Activated T-helper 2 cell treated with anti-CD3 and anti-CD28 coated beads, Interferon-gamma antibody, Interleukin-2, Interleukin-4, amounts not matched to agents 10 μg/mL and 5 μg/mL and 100 μg/mL, durations not matched to agents 14 hours and 24 hours and 36 hours (primary cell): ENCODE data around the gene COBL. TPM values are rescaled to one million over a fixed set of nuclear protein-coding genes. Genes with fewer than 3 reads are reported as not detected.

Experiments used
- DNase-seq: peaks from one replicate; pipeline ENCODE4 v3.0.0; 2021; ENCODE audit warnings: low spot score
- H3K27ac Mint-ChIP-seq: one replicate; pipeline ENCODE4 v1.8.0; 2021; ENCODE audit warnings: mixed read lengths
- H3K27me3 Mint-ChIP-seq: one replicate; pipeline ENCODE4 v1.8.0; 2021; ENCODE audit warnings: low read depth, mixed read lengths
- H3K36me3 Mint-ChIP-seq: one replicate; pipeline ENCODE4 v1.8.0; 2021; ENCODE audit warnings: low read depth, mixed read lengths
- H3K4me1 Mint-ChIP-seq: one replicate; pipeline ENCODE4 v1.8.0; 2021; ENCODE audit warnings: low read depth, mixed read lengths
- H3K4me3 Mint-ChIP-seq: one replicate; pipeline ENCODE4 v1.8.0; 2021; ENCODE audit warnings: low read depth, mild to moderate bottlenecking, moderate library complexity, mixed read lengths
- H3K9me3 Mint-ChIP-seq: one replicate; pipeline ENCODE4 v1.8.0; 2021; ENCODE audit warnings: mixed read lengths
- intact Hi-C: fragments of 100-400 bp; cut with micrococcal nuclease; formaldehyde crosslinking; loops from one replicate; pipeline ENCODE4 v1.15.1; 2023
- total RNA-seq: library from RNA; stranded (reverse); gene quantifications from 2 replicates; pipeline ENCODE4 v1.2.3, GENCODE V29; 2022

Gene COBL
- total RNA-seq, 1 donor from 2014 or later = not detected

DNA sequence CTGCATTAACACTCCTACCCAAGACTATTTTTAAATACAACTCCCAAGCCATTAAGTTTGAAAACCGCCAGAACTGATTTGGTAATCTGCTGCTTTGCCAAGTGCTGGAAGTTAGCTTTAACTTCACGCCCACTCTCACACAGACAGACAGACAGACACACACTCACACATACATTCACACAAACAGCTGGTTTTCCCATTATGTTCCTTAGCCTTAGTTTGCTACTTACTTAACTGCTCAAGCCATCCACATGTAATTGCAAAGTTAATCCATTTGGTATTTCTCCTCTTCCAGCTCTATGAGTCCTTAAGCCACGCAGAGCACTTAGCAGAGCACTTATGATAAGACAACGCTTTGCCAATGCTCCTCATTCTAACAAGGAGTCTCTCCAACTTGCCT lies 8.3 kb downstream of the COBL start:
- Mint-ChIP-seq H3K27ac (no peak overlapping the region), H3K36me3 (no peaks in the 10 kb centered on the region), H3K9me3 (no peaks in the 10 kb centered on the region), H3K27me3 (peaks cover 6% of the 10 kb centered on the region), H3K4me1 (no peaks in the 10 kb centered on the region), H3K4me3 (no peak overlapping the region)
- intact Hi-C loops = no loop called here
- DNase-seq = no peak

DNA sequence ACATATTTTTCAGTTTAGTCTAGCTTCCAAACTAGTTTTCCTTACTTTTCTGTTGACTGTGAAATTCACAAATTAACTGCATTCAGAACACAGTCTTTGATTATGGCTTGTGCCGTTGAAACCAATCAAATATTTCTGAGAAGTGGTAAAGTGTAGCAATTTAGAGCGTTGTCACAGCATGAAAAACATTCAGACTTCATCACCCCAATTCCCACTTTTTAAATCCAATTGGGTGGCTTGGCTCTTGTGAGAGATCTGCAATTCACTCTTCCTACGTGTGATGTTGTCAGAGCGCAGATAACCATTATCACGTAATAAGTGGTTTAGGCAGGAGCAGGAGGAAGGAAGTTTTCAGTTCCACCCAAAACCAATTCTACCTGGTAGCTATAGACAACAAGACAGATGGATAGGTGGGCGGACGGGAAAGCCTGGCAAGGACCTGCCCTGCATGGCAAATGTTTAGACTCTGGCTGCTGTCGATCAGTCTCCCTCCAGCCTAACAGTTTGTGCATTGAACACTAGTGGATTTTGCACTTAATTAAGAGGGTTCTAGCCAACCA lies 8.9 kb downstream of the COBL start:
- intact Hi-C loops = no loop called here
- no peaks in the 10 kb centered on the region for H3K4me1 Mint-ChIP-seq
- no peak overlapping the region for H3K4me3 Mint-ChIP-seq
- no peaks in the 10 kb centered on the region for H3K9me3 Mint-ChIP-seq
- peaks cover 6% of the 10 kb centered on the region for H3K27me3 Mint-ChIP-seq
- no peak overlapping the region for H3K27ac Mint-ChIP-seq
- H3K36me3 Mint-ChIP-seq = no peaks in the 10 kb centered on the region
- DNase-seq = no peak

- no peak for DNase-seq
- no peak overlapping the region for H3K4me3 Mint-ChIP-seq
- peaks cover 4% of the 10 kb centered on the region for H3K27me3 Mint-ChIP-seq
- intact Hi-C loops = no loop called here
- H3K9me3 Mint-ChIP-seq = no peaks in the 10 kb centered on the region
- H3K27ac Mint-ChIP-seq = no peak overlapping the region
- H3K36me3 Mint-ChIP-seq = no peaks in the 10 kb centered on the region
- no peaks in the 10 kb centered on the region for H3K4me1 Mint-ChIP-seq
These were observed 9.8 kb downstream of the COBL start for GRCh38 chr7:51306761-51307160.

DNA sequence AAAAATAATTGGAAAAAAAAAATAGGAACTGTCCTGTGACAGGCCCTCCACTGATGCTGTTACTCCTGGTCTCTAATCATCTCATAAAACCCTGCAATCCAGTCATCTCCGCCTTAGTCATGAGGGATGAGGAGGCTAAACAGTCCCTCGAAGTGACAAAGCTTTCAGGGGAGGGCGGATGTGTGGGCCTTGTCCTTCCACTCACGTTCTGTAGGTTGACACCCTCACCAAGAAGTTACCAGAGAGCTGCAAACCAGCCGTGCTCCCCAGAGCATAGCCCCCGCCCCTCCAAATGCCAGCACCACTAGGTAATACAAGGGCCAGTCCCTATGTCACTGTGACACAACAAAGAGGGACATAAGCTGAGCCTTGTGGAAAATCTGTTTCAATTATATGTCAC lies 11.9 kb downstream of the COBL start:
- Mint-ChIP-seq H3K36me3 (no peaks in the 10 kb centered on the region), H3K9me3 (no peaks in the 10 kb centered on the region), H3K4me1 (no peaks in the 10 kb centered on the region), H3K27me3 (no peaks in the 10 kb centered on the region), H3K27ac (no peak overlapping the region), H3K4me3 (no peak overlapping the region)
- no peak for DNase-seq
- intact Hi-C loops = no loop called here

GRCh38 chr7:51303142-51303525 lies 13.5 kb downstream of the COBL start:
- Mint-ChIP-seq H3K4me1 (no peaks in the 10 kb centered on the region), H3K9me3 (no peaks in the 10 kb centered on the region), H3K36me3 (no peaks in the 10 kb centered on the region), H3K27me3 (no peaks in the 10 kb centered on the region), H3K27ac (no peak overlapping the region), H3K4me3 (no peak overlapping the region)
- intact Hi-C loops = no loop called here
- DNase-seq = no peak

DNA sequence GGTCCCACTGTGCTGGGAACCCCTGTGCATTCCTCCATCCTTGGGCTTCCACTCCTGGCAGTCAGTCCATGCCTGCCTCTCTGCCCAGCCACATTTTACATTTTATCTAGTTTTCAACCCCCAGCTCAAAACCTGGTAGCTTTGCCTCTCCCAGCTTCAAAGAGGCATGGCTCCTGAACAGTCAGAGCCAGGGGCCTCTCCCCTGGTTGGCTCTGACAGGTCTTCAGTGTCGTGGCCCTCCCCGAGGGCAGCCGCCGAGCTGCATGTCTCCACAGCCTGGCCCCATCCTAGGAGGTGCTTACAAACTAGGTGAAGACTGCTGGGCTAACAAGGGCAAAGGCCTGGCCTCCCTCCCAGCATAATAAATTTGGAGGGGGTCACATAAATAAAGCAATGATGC lies 14.8 kb downstream of the COBL start:
- H3K27me3 Mint-ChIP-seq = no peaks in the 10 kb centered on the region
- no peak for DNase-seq
- intact Hi-C loops = no loop called here
- H3K4me3 Mint-ChIP-seq = no peak overlapping the region
- H3K36me3 Mint-ChIP-seq = no peaks in the 10 kb centered on the region
- no peak overlapping the region for H3K27ac Mint-ChIP-seq
- no peaks in the 10 kb centered on the region for H3K4me1 Mint-ChIP-seq
- no peaks in the 10 kb centered on the region for H3K9me3 Mint-ChIP-seq

GRCh38 chr7:51300762-51301674 lies 15.6 kb downstream of the COBL start:
- H3K9me3 Mint-ChIP-seq = no peaks in the 10 kb centered on the region
- no peak overlapping the region for H3K27ac Mint-ChIP-seq

GRCh38 chr7:51299391-51300133 lies 17.0 kb downstream of the COBL start:
- intact Hi-C loops = no loop called here
- Mint-ChIP-seq H3K36me3 (no peaks in the 10 kb centered on the region), H3K9me3 (no peaks in the 10 kb centered on the region), H3K27me3 (no peaks in the 10 kb centered on the region), H3K4me3 (no peak overlapping the region), H3K4me1 (no peaks in the 10 kb centered on the region), H3K27ac (no peak overlapping the region)
- DNase-seq = no peak

More at GRCh38 chr7:51300762-51301674, 15.6 kb downstream of the COBL start:
- no peaks in the 10 kb centered on the region for H3K4me1 Mint-ChIP-seq
- intact Hi-C loops = no loop called here
- no peak overlapping the region for H3K4me3 Mint-ChIP-seq
- no peaks in the 10 kb centered on the region for H3K27me3 Mint-ChIP-seq
- DNase-seq = no peak
- no peaks in the 10 kb centered on the region for H3K36me3 Mint-ChIP-seq

GRCh38 chr7:51298912-51299311 lies 17.7 kb downstream of the COBL start:
- DNase-seq = no peak
- H3K4me3 Mint-ChIP-seq = no peak overlapping the region
- H3K9me3 Mint-ChIP-seq = no peaks in the 10 kb centered on the region
- H3K27me3 Mint-ChIP-seq = no peaks in the 10 kb centered on the region
- no peaks in the 10 kb centered on the region for H3K4me1 Mint-ChIP-seq
- H3K36me3 Mint-ChIP-seq = no peaks in the 10 kb centered on the region
- intact Hi-C loops = no loop called here
- no peak overlapping the region for H3K27ac Mint-ChIP-seq

- H3K27me3 Mint-ChIP-seq = no peaks in the 10 kb centered on the region
- no peaks in the 10 kb centered on the region for H3K9me3 Mint-ChIP-seq
- no peaks in the 10 kb centered on the region for H3K4me1 Mint-ChIP-seq
- no peaks in the 10 kb centered on the region for H3K36me3 Mint-ChIP-seq
- intact Hi-C loops = no loop called here
- DNase-seq = no peak
- H3K27ac Mint-ChIP-seq = no peak overlapping the region
- no peak overlapping the region for H3K4me3 Mint-ChIP-seq
These were observed 18.6 kb downstream of the COBL start for GRCh38 chr7:51297986-51298385.

DNA sequence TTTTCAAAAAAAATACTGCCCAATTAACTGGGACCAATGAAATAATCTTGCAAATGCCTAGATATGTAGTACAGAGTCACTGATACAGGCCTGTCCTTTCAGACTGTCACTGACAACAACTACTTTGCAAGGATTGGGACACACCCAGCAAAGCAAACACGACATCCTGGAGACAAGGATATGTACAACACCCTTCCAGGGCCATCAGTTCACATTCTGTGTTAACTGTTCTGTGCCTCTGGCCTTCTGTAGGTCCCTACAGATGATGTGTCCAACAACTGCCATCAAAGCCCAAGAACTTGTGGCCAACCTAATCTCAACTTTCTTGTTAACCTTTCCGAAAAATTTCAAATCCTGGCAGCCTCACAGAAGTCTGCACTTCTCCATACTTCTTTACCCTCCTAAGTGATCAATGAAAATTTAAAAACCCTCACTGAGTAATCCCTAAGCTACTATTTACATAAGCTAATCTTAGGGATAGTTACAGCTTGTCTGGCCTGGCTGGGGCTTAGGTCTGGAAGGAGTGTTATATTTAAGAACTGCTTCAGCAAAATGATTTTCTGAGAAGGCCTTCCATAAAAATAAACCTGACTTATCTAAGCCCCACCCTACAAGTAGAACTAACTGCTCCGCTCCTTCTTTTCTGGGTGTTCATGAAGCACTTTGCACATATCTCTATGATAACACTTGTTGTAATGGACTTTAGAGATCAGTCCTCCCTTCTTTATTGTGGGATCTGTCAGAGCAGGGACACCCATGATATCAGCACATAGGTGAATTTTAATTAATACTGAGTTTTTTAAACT lies 21.0 kb downstream of the COBL start:
- H3K9me3 Mint-ChIP-seq = no peaks in the 10 kb centered on the region
- H3K36me3 Mint-ChIP-seq = no peaks in the 10 kb centered on the region
- H3K4me1 Mint-ChIP-seq = no peaks in the 10 kb centered on the region
- intact Hi-C loops = no loop called here
- H3K4me3 Mint-ChIP-seq = no peak overlapping the region
- no peak for DNase-seq
- no peak overlapping the region for H3K27ac Mint-ChIP-seq
- no peaks in the 10 kb centered on the region for H3K27me3 Mint-ChIP-seq

DNA sequence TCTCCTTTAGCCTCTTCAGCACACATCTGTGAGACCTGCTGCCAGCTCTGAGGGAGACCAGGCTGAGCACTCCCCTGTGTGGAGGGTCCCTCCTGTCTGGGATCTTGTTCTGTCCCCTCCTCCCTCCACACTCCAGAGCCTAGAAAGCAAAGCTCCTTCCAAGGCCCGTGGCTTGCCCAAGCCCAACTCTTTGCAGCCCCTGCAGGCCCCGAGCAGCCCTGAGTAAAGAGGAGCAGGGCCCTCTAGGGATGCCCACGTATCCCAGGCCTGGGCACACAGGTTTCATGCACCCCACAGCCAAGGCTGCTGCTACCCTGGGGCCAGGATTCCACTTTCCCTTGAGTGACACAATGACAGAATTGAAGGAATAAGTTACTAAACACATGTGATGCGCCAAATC lies 24.0 kb downstream of the COBL start:
- DNase-seq = no peak
- no peaks in the 10 kb centered on the region for H3K27me3 Mint-ChIP-seq
- H3K4me3 Mint-ChIP-seq = no peak overlapping the region
- H3K36me3 Mint-ChIP-seq = no peaks in the 10 kb centered on the region
- intact Hi-C loops = no loop called here
- no peak overlapping the region for H3K27ac Mint-ChIP-seq
- no peaks in the 10 kb centered on the region for H3K4me1 Mint-ChIP-seq
- H3K9me3 Mint-ChIP-seq = no peaks in the 10 kb centered on the region
